Type B pancreatic cell (in vitro differentiated cells): ENCODE data around the gene RANBP3L. TPM values are rescaled to one million over a fixed set of nuclear protein-coding genes. Genes with fewer than 3 reads are reported as not detected.

Experiments used
- DNase-seq: peaks from one replicate; pipeline ENCODE4 v3.0.0; 2021; ENCODE audit warnings: mixed read lengths; ENCODE audit not compliant: unreplicated experiment; ENCODE audit errors: extremely low spot score
- H3K27ac Mint-ChIP-seq: 2 replicates; pipeline ENCODE4 v1.8.0; 2021; ENCODE audit warnings: mild to moderate bottlenecking, mixed read lengths
- H3K27me3 Mint-ChIP-seq: 2 replicates; pipeline ENCODE4 v1.8.0; 2021; ENCODE audit warnings: mixed read lengths
- H3K36me3 Mint-ChIP-seq: 2 replicates; pipeline ENCODE4 v1.8.0; 2021; ENCODE audit warnings: mixed read lengths
- H3K4me1 Mint-ChIP-seq: one replicate; pipeline ENCODE4 v1.8.0; 2021; ENCODE audit warnings: mixed read lengths; ENCODE audit not compliant: unreplicated experiment
- H3K4me3 Mint-ChIP-seq: 2 replicates; pipeline ENCODE4 v1.8.0; 2021; ENCODE audit warnings: mild to moderate bottlenecking, mixed read lengths
- H3K9me3 Mint-ChIP-seq: 2 replicates; pipeline ENCODE4 v1.8.0; 2021; ENCODE audit warnings: mixed read lengths
- total RNA-seq: library from RNA; stranded (reverse); gene quantifications from 2 replicates; pipeline ENCODE4 v1.2.1, GENCODE V29; 2021; ENCODE audit warnings: low replicate concordance
- TF ChIP-seq, protein P1 (sequence below): fragments of 200-600 bp; sonication (generic); conservative IDR thresholded peaks from 2 replicates; pipeline ENCODE4 v1.5.0; 2021; ENCODE audit warnings: antibody characterized with exemption, mild to moderate bottlenecking

RANBP3L gene
- total RNA-seq, 1 donor from 2014 or later, result 0.53 TPM

DNA sequence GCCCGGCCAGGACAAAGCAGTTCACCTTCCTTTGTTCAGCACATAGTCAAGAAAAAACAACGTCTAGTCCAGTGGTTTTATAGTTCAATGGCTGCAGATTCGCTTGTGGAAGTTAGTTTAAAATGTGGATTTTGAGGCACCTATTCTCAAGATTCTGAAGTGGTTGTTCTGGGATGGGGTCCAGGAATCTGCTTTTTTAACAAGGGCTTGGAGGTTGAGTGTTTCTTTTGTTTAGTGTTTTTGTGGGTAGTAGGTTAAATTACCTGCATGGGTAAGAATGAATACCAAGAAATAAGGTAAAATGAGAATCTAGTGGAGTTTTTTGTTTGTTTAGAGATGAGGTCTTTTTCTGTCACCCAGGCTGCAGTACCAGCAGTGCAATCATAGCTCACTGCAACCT is 31.5 kb downstream of the RANBP3L start:
- Mint-ChIP-seq H3K27me3 (no peaks in the 10 kb centered on the region), H3K36me3 (no peaks in the 10 kb centered on the region), H3K4me3 (no peak overlapping the region), H3K27ac (no peak overlapping the region), H3K4me1 (peaks cover 10% of the 10 kb centered on the region), H3K9me3 (no peaks in the 10 kb centered on the region)
- TF ChIP-seq, protein P1, sequence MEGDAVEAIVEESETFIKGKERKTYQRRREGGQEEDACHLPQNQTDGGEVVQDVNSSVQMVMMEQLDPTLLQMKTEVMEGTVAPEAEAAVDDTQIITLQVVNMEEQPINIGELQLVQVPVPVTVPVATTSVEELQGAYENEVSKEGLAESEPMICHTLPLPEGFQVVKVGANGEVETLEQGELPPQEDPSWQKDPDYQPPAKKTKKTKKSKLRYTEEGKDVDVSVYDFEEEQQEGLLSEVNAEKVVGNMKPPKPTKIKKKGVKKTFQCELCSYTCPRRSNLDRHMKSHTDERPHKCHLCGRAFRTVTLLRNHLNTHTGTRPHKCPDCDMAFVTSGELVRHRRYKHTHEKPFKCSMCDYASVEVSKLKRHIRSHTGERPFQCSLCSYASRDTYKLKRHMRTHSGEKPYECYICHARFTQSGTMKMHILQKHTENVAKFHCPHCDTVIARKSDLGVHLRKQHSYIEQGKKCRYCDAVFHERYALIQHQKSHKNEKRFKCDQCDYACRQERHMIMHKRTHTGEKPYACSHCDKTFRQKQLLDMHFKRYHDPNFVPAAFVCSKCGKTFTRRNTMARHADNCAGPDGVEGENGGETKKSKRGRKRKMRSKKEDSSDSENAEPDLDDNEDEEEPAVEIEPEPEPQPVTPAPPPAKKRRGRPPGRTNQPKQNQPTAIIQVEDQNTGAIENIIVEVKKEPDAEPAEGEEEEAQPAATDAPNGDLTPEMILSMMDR, result no peak
- DNase-seq, result no peak

DNA sequence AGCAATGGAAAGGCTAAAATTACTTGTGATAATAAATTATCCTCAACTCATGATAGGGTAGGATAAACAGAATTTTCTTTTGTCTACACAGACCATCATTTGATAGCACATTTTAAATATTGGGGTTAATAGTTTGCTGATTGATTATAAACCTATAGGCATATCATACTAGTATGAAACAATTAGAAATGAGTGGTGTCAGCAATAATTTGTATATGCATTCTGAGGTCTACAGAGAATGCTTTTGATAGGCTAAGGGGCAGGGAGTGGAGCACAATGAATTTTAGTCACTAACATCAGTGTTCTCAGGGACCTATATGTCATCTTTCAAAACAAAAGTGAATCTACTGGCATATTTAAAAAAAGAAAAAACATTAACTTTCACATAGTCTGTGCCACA is 32.2 kb downstream of the RANBP3L start:
- TF ChIP-seq, protein P1, result no peak
- Mint-ChIP-seq H3K36me3 (no peaks in the 10 kb centered on the region), H3K4me3 (no peak overlapping the region), H3K4me1 (peaks cover 8% of the 10 kb centered on the region), H3K27me3 (no peaks in the 10 kb centered on the region), H3K9me3 (no peaks in the 10 kb centered on the region), H3K27ac (no peak overlapping the region)
- DNase-seq, result no peak

DNA sequence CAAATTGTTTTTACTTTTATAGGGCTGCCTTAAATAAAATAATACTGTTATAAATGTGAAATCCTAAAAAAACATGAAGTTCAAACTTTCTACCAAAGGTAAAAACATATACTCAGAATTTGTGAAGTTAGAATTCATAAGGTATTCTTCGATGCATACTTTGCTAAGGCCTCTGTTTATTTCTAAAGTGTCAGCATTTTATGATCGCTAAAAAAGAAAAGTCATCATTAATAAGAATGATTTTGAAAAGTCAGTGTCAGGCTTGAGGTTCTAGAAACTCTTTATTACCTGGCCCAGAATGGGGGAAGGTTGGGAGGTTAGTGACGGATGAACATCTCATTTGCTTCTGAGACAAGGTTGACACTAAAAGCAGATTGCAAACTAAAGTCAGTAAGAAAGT is 33.8 kb downstream of the RANBP3L start:
- no peak for DNase-seq
- Mint-ChIP-seq H3K4me3 (no peak overlapping the region), H3K36me3 (no peaks in the 10 kb centered on the region), H3K4me1 (no peaks in the 10 kb centered on the region), H3K9me3 (no peaks in the 10 kb centered on the region), H3K27me3 (no peaks in the 10 kb centered on the region), H3K27ac (no peak overlapping the region)
- TF ChIP-seq, protein P1, result no peak

DNA sequence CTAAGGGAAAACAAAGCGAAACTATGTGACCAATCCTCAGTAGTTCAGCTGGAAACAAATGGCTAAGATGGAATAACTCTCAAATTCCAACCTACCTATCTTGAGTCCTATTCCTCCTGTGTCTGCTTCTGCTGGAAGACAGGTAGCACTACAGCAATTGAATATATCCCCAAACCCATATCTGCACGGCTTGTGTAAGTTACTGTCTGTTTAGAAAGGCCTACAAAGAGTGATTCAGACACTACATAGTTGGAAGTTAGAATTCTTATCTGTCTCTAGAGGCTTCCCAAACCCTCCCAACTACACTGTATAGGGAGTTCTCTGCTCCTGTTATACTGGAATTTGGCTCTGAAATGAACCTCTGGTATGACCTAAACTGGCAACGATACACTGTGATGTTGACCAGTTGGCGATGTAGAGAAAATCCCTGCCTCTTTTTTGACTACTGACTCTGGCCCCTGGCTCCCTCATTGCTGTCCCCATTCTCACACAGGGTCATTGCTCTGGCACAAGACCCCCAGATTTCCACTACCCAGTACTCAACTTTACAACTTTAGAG is 37.4 kb downstream of the RANBP3L start:
- Mint-ChIP-seq H3K9me3 (no peaks in the 10 kb centered on the region), H3K4me1 (no peaks in the 10 kb centered on the region), H3K27ac (no peak overlapping the region), H3K36me3 (no peaks in the 10 kb centered on the region), H3K4me3 (no peak overlapping the region), H3K27me3 (no peaks in the 10 kb centered on the region)
- TF ChIP-seq, protein P1, result no peak
- no peak for DNase-seq

DNA sequence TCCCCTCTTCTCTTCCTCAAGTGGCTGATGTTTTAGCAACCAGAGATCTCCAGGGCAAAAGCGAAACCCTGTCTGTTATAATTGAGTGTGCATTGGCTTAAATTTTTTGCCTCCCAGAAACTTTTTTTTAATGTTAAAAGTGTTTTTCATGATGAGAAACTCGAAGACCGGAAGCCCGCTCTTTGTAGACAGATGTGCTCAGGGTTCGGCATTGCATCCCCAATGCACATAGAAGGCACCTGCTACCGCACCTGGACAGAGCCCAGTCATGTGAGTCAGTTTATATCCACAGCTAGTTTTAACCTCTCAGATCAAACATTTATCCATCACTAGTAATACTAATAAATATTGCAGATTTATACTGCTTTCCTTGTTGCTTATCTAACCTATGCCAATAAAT is 40.5 kb downstream of the RANBP3L start:
- H3K27me3 Mint-ChIP-seq, result no peaks in the 10 kb centered on the region
- H3K36me3 Mint-ChIP-seq, result no peaks in the 10 kb centered on the region
- no peak overlapping the region for H3K27ac Mint-ChIP-seq
- DNase-seq, result no peak
- no peak overlapping the region for H3K4me3 Mint-ChIP-seq
- no peaks in the 10 kb centered on the region for H3K4me1 Mint-ChIP-seq
- no peaks in the 10 kb centered on the region for H3K9me3 Mint-ChIP-seq
- TF ChIP-seq, protein P1, result no peak

DNA sequence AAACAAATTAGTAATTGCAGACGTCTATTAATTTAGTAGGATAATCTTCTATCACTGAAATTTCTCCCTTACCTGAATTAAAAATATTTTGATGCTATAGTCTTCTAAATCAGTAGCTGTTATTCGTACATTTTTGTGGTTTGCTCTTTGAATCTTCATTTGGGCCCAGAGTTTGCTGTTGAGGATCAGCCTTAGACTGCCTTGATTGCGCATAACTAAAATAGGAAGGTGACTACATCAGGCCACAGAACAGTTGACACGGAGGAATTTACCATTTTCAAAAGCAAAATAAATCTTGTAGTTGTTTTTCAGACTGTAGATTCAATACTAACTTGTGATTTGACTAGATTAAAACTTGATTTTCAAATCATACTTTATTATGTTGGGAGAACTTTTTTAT is 48.1 kb downstream of the RANBP3L start:
- H3K27ac Mint-ChIP-seq, result no peak overlapping the region
- H3K27me3 Mint-ChIP-seq, result no peaks in the 10 kb centered on the region
- no peak overlapping the region for H3K4me3 Mint-ChIP-seq
- TF ChIP-seq, protein P1, result no peak
- H3K9me3 Mint-ChIP-seq, result no peaks in the 10 kb centered on the region
- H3K4me1 Mint-ChIP-seq, result no peaks in the 10 kb centered on the region
- H3K36me3 Mint-ChIP-seq, result no peaks in the 10 kb centered on the region
- no peak for DNase-seq
